Epithelial cell of esophagus (primary cell): ENCODE measurements around the gene CDON.

Experiments used
- DNase-seq: peaks from one replicate; pipeline ENCODE4 v3.0.0; 2010; ENCODE audit warnings: low read depth
- H3K4me3 ChIP-seq: 2 replicates; pipeline ENCODE4 v1.5.1; 2011; ENCODE audit warnings: mild to moderate bottlenecking, low read length, control low read depth
- TF ChIP-seq, protein P1 (sequence below): IDR thresholded peaks from 2 replicates; pipeline ENCODE4 v1.5.1; 2011; ENCODE audit warnings: low read depth, mild to moderate bottlenecking, low read length, control low read depth, inconsistent platforms; ENCODE audit not compliant: insufficient read depth; ENCODE audit errors: missing control alignments

The CDON gene

DNA sequence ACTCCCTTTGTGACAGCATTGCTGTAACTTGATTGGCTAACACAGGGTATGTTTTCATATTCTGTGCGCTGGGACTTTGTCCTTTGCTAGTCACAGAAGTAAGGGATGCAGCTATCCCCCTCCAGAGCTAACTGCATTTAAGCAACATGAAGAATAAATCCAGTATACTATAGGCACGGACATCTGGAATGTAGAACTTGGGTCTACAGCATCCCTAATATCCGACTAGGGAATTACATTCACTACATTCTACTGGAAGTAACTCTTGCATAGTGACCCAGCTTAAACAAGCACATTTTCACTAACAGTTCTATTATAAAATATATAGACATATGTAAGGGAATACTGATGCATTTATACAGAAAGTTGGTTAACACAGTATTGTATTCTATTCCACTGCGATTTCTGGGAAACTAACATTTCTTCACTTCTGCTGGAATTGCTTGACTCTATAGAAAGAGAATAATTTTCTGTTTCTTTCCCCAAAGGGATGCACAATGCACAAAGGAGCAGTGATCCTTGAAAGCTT is 103.7 kb downstream of the CDON start:
- H3K4me3 ChIP-seq = no peak overlapping the region
- TF ChIP-seq, protein P1, sequence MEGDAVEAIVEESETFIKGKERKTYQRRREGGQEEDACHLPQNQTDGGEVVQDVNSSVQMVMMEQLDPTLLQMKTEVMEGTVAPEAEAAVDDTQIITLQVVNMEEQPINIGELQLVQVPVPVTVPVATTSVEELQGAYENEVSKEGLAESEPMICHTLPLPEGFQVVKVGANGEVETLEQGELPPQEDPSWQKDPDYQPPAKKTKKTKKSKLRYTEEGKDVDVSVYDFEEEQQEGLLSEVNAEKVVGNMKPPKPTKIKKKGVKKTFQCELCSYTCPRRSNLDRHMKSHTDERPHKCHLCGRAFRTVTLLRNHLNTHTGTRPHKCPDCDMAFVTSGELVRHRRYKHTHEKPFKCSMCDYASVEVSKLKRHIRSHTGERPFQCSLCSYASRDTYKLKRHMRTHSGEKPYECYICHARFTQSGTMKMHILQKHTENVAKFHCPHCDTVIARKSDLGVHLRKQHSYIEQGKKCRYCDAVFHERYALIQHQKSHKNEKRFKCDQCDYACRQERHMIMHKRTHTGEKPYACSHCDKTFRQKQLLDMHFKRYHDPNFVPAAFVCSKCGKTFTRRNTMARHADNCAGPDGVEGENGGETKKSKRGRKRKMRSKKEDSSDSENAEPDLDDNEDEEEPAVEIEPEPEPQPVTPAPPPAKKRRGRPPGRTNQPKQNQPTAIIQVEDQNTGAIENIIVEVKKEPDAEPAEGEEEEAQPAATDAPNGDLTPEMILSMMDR = no peak
- DNase-seq = no peak

GRCh38 chr11:125957618-125958332 is 104.9 kb downstream of the CDON start:
- no peak overlapping the region for H3K4me3 ChIP-seq
- TF ChIP-seq, protein P1 = no peak
- no peak for DNase-seq

DNA sequence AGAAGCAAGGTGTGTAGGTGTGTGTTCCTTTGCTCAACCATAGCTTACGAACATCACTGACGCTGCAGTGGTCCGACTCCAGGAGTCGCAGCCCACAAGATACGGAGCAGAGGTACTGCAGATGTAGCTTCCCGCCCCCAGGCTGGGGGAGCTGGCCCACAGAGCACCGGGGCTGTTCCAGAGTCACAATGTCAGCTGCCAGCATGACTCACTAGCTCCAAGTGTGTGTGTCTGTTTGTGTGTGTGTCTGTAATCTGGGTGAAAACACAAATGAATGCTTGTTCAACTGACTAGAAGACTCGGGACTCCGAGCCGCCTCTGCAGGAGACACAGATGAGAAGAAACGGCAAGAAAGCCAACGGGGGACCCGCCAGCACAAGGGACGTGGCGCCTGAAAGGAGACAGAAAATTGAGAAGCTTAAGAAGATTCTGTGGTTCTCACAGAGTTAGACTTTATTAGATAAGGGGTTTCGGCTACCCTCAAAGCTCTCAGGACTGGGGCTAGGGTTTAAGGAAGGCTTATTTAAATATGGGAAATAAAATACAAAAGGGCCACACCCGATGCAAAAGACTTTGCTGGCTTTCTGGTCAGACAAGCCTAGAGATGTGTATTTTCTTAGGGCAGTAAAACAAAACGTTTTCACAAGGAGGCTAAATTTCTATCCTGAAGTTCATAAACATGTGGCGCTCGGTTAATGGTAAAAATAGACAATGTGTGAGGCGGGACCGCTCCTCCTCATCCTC is 106.1 kb downstream of the CDON start:
- TF ChIP-seq, protein P1 = no peak
- H3K4me3 ChIP-seq = no peak overlapping the region
- DNase-seq = no peak

GRCh38 chr11:125955856-125956255 is 106.8 kb downstream of the CDON start:
- DNase-seq = no peak
- H3K4me3 ChIP-seq = no peak overlapping the region

DNA sequence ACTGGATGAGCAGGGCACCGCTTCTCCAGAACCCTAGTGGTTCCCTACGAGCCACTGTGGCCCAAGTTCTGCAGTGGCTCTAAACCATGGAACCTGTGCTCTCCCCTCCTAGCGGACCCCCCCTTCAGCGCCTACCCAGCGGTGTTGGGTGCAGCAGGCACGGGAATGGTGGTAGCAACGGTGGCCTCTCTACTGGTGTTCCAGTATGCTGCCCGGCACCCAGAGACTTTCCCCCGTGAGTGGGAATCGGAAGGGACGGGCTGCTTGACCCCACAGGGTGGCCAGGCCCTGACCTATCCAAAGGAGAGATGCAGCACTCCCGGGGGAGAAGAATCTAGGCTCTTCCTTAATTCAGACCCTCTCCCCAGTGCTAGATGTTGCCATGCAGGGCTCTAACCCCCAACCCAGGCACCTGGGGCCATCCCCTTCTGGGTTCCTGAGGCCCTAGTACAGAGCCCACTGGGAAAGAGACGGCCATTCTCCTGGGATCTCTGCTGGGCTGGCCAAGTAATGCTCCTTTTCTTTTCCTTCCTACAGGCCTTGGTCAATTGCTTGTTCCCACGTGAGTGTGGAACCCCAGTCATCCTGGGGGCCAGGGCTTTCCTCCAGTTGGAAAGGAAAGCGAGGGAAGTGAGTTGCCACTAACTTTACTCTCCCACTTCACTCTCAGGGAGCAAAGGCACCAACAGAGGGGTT is 107.6 kb downstream of the CDON start:
- DNase-seq = no peak
- TF ChIP-seq, protein P1 = no peak
- no peak overlapping the region for H3K4me3 ChIP-seq

More at GRCh38 chr11:125955856-125956255, 106.8 kb downstream of the CDON start:
- TF ChIP-seq, protein P1 = no peak

DNA sequence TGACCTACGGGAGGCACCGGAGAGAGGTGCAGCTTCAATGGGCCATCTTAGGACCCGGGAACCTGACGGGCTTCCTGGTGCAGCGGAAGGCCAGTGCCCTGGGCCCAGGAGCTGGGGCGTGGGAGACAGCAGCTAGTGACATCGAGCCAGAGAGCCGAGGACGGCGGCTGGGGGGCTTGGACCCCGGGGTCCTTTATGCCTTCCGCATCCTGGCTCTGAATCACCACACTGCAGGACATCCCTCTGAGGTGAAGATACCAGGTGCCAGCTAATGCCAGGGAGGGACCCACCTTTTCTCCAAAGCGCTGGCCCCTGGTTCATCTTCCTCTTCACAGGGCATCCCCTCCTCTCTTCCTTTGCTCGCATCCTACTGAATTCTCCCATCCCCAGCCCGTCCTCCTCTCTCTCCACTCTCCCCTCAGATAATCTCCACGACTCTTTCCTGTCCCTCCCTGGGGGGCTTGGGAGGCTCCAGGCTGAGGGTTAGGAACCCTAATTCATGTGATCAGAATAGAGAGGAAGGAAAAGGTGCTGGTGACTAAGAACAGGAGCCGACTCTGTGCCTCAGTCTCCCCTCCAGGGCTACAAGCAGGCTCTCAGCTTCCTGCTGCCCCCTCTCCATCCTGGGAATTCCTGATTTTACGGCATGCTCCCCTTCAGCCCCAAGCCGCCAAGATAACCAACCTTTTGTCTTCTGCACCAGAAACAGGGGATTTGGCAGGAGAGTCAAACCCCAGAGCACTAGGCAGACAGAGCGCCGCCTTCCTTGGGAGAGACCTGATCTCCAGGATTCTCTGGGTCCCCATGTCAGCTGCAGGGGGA is 108.3 kb downstream of the CDON start:
- no peak for DNase-seq
- no peak overlapping the region for H3K4me3 ChIP-seq
- TF ChIP-seq, protein P1 = no peak
